Caco-2 (cell line): ENCODE measurements around the gene ZNF148. TPM values are rescaled to one million over a fixed set of nuclear protein-coding genes. Genes with fewer than 3 reads are reported as not detected.

ENCODE experiments used
- BruUV-seq: library from RNA; stranded (reverse); fragments of 400-500 nt; replicated peaks from 2 replicates; lab custom pipeline; 2021; lab: Mats Ljungman, UMichigan
- CTCF ChIA-PET: fragments of 300-600 bp; sonication (Branson Sonifier 250); formaldehyde crosslinking; loops from one replicate; lab custom pipeline; 2022; ENCODE audit warnings: antibody characterized with exemption; lab: Charles Lee
- POLR2A ChIA-PET: fragments of 300-600 bp; sonication (Branson Sonifier 250); formaldehyde crosslinking; loops from one replicate; lab custom pipeline; 2022; ENCODE audit warnings: antibody characterized with exemption; lab: Charles Lee
- DNase-seq, 2 experiments: peaks; one replicate each; pipeline versions ENCODE4 v3.0.0 to v3.0.0-alpha.2; 2020 to 2022
- H3K27me3 ChIP-seq: replicated peaks from 2 replicates; pipeline ENCODE4 v1.6.0; 2011; ENCODE audit warnings: low read length; ENCODE audit not compliant: control insufficient read depth, insufficient read depth
- H3K36me3 ChIP-seq: 2 replicates; pipeline ENCODE4 v1.5.1; 2011; ENCODE audit warnings: low read length; ENCODE audit not compliant: control insufficient read depth, insufficient read depth
- H3K4me1 ChIP-seq: fragments of 250-450 bp; sonication (Bioruptor Pico); 2 replicates; pipeline ENCODE4 v1.5.1; 2020; ENCODE audit warnings: mild to moderate bottlenecking
- H3K4me3 ChIP-seq: 2 replicates; pipeline ENCODE4 v1.5.1; 2011; ENCODE audit warnings: low read depth, mild to moderate bottlenecking, control low read depth, low read length
- H3K9me3 ChIP-seq: fragments of 250-450 bp; sonication (Bioruptor Pico); 2 replicates; pipeline ENCODE4 v1.5.1; 2020; ENCODE audit warnings: mild to moderate bottlenecking, moderate library complexity
- H3K27ac Mint-ChIP-seq: one replicate; pipeline ENCODE4 v1.8.0; 2022; ENCODE audit warnings: mixed read lengths; ENCODE audit not compliant: unreplicated experiment
- H3K27me3 Mint-ChIP-seq: one replicate; pipeline ENCODE4 v1.8.0; 2022; ENCODE audit warnings: mixed read lengths; ENCODE audit not compliant: insufficient read depth, unreplicated experiment
- H3K36me3 Mint-ChIP-seq: one replicate; pipeline ENCODE4 v1.8.0; 2022; ENCODE audit warnings: mild to moderate bottlenecking, mixed read lengths; ENCODE audit not compliant: insufficient read depth, unreplicated experiment
- H3K4me1 Mint-ChIP-seq: one replicate; pipeline ENCODE4 v1.8.0; 2022; ENCODE audit warnings: low read depth, mixed read lengths; ENCODE audit not compliant: unreplicated experiment
- H3K4me3 Mint-ChIP-seq: one replicate; pipeline ENCODE4 v1.8.0; 2022; ENCODE audit warnings: mild to moderate bottlenecking, moderate library complexity, mixed read lengths; ENCODE audit not compliant: unreplicated experiment
- H3K9me3 Mint-ChIP-seq: one replicate; pipeline ENCODE4 v1.8.0; 2022; ENCODE audit warnings: mixed read lengths; ENCODE audit not compliant: unreplicated experiment
- CTCF ChIP-seq, 2 experiments: fragments of 200-600 bp in 1 of 2; IDR thresholded peaks; 1 replicate in 1 of 2; 2 replicates in 1 of 2; pipeline versions ENCODE4 v1.5.1 to v1.8.0; 2011 to 2022; ENCODE audit warnings: antibody characterized with exemption in 1 of 2, control low read depth in 1 of 2, inconsistent platforms in 1 of 2, low read depth in 1 of 2, low read length in 1 of 2, mild to moderate bottlenecking in 1 of 2, moderate library complexity in 1 of 2; ENCODE audit not compliant: insufficient read depth in 1 of 2, severe bottlenecking in 1 of 2, unreplicated experiment in 1 of 2
- intact Hi-C: fragments of 100-400 bp; cut with micrococcal nuclease; formaldehyde crosslinking; loops from one replicate; pipeline ENCODE4 v1.10.0; 2022; ENCODE audit not compliant: unreplicated experiment
- total RNA-seq: library from RNA; stranded (reverse); gene quantifications from 2 replicates; pipeline ENCODE4 v1.2.3, GENCODE V29; 2022

ZNF148 gene
- total RNA-seq, 1 experiment from 2014 or later: 33.3 TPM

DNA sequence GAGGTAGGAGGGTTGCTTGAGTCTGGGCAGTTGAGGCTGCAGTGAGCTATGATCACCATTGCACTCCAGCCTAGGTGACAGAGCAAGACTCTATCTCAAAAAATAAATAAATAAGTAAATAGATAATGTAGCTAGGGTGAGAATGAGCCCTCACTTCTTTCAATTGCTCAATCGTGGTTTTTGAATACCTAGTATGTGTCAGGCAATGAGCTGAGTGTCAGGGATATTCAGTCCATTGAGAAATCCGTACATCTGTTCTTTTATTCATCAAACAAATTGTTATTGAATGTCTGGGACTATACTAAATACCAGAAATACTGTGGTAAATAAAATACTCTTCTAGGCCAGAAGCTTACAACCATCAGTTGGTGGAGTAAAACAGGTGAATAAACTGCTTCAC, 6.2 kb upstream of the ZNF148 start:
- no TSS peak for BruUV-seq
- no peaks in the 10 kb centered on the region for H3K36me3 Mint-ChIP-seq
- H3K4me1 Mint-ChIP-seq: peaks cover 38% of the 10 kb centered on the region
- ChIA-PET POLR2A (interaction anchor here (0.5 kb wide), 1 partner anchor 176 kb away, joined by 3 read pairs; no protein-coding TSS in a partner anchor), CTCF (no interaction called here)
- Histone ChIP-seq H3K36me3 (no peaks in the 10 kb centered on the region), H3K4me3 (no peak overlapping the region), H3K4me1 (peaks cover 16% of the 10 kb centered on the region), H3K9me3 (no peaks in the 10 kb centered on the region), H3K27me3 (no peaks in the 10 kb centered on the region)
- no peaks in the 10 kb centered on the region for H3K27me3 Mint-ChIP-seq
- H3K4me3 Mint-ChIP-seq: no peak overlapping the region
- intact Hi-C loops: no loop called here
- no peak for DNase-seq
- no peak for TF ChIP-seq CTCF (IDR thresholded peaks at IDR 0.05; ENCODE audit: insufficient read depth in 1 of 2, low read depth in 1 of 2, low read length in 1 of 2, severe bottlenecking in 1 of 2, unreplicated experiment in 1 of 2)
- no peaks in the 10 kb centered on the region for H3K9me3 Mint-ChIP-seq
- no peak overlapping the region for H3K27ac Mint-ChIP-seq

DNA sequence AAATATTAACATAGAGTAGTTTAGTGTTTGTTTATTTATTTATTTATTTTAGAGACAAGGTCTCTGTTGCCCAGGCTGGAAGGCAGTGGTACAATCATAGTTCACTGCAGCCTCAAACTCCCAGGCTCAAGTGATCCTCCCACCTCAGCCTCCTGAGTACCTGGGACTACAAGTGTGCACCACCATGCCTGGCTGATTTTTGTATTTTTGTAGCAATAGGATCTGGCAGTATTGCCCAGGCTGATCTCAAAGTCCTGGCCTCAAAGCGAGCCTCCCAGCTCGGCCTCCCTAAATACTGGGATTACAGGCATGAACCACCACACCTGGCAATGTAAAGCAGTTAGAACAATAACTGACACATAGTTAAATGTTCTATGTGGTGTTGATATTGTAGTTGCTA, 4.4 kb upstream of the ZNF148 start:
- Histone ChIP-seq H3K9me3 (no peaks in the 10 kb centered on the region), H3K4me3 (no peak overlapping the region), H3K36me3 (no peaks in the 10 kb centered on the region), H3K4me1 (peaks cover 20% of the 10 kb centered on the region), H3K27me3 (no peaks in the 10 kb centered on the region)
- ChIA-PET CTCF (no interaction called here), POLR2A (no interaction called here)
- TF ChIP-seq CTCF (IDR thresholded peaks at IDR 0.05; ENCODE audit: insufficient read depth in 1 of 2, low read depth in 1 of 2, low read length in 1 of 2, severe bottlenecking in 1 of 2, unreplicated experiment in 1 of 2): no peak
- no peak overlapping the region for H3K27ac Mint-ChIP-seq
- BruUV-seq: no TSS peak
- peaks cover 10% of the 10 kb centered on the region for H3K36me3 Mint-ChIP-seq
- DNase-seq: no peak
- peaks cover 41% of the 10 kb centered on the region for H3K4me1 Mint-ChIP-seq
- no peaks in the 10 kb centered on the region for H3K27me3 Mint-ChIP-seq
- H3K4me3 Mint-ChIP-seq: no peak overlapping the region
- no peaks in the 10 kb centered on the region for H3K9me3 Mint-ChIP-seq
- intact Hi-C loops: loop anchor here (5.0 to 10.0 kb wide), 2 partner anchors 63 to 315 kb away; no protein-coding TSS in a partner anchor

DNA sequence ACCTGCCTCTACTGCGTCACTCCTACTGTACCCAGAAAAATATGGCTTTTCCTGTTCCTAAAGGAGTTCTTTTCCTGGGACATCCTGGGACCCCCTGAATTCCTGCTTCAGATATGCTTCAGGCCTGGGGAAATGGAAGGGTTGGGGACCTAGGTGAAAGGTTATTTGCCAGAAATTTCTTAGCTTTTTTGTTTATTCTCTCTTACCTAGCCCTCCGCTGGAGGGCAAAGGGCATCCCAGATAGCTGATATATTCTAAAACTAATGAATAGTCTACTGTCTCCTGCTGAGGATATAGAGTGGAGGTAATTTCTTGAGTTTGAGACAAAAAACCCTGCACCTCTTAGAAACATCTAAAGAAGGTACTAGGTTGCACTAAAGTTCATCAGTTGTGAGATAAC, 3.6 kb upstream of the ZNF148 start:
- H3K9me3 ChIP-seq: no peaks in the 10 kb centered on the region
- POLR2A ChIA-PET: no interaction called here
- no peaks in the 10 kb centered on the region for H3K27me3 ChIP-seq
- BruUV-seq: no TSS peak
- Mint-ChIP-seq H3K27me3 (no peaks in the 10 kb centered on the region), H3K4me3 (no peak overlapping the region), H3K9me3 (no peaks in the 10 kb centered on the region), H3K4me1 (peaks cover 47% of the 10 kb centered on the region), H3K27ac (no peak overlapping the region), H3K36me3 (peaks cover 15% of the 10 kb centered on the region)
- H3K4me3 ChIP-seq: no peak overlapping the region
- CTCF ChIA-PET: no interaction called here
- H3K36me3 ChIP-seq: no peaks in the 10 kb centered on the region
- peaks cover 22% of the 10 kb centered on the region for H3K4me1 ChIP-seq
- DNase-seq: no peak
- no peak for TF ChIP-seq CTCF (IDR thresholded peaks at IDR 0.05; ENCODE audit: insufficient read depth in 1 of 2, low read depth in 1 of 2, low read length in 1 of 2, severe bottlenecking in 1 of 2, unreplicated experiment in 1 of 2)
- intact Hi-C loops: loop anchor here (5.0 to 10.0 kb wide), 2 partner anchors 64 to 314 kb away; no protein-coding TSS in a partner anchor
